Neural progenitor cell (in vitro differentiated cells): ENCODE results near the gene OR11H7. TPM values are rescaled to one million over a fixed set of nuclear protein-coding genes. Genes with fewer than 3 reads are reported as not detected.
"Not testable (repeated sequence)": the region's sequence is repeated elsewhere in the genome, so short reads cannot be mapped to it uniquely, and the experiment has no call there.

Experiments used
- DNase-seq: peaks from one replicate; pipeline ENCODE4 v3.0.0-alpha.2; 2016; ENCODE audit warnings: low spot score
- H2AFZ ChIP-seq: fragments of 200-600 bp; sonication (generic); replicated peaks from 2 replicates; pipeline ENCODE4 v1.6.1; 2016; ENCODE audit warnings: antibody characterized with exemption
- H3F3A ChIP-seq: fragments of 200-600 bp; sonication (generic); 2 replicates; pipeline ENCODE4 v1.6.1; 2016; ENCODE audit warnings: antibody characterized with exemption, low read depth
- H3K27ac ChIP-seq: fragments of 200-600 bp; sonication (generic); 2 replicates; pipeline ENCODE4 v1.5.1; 2016; ENCODE audit warnings: mild to moderate bottlenecking
- H3K27me3 ChIP-seq: fragments of 200-600 bp; sonication (generic); 2 replicates; pipeline ENCODE4 v1.6.1; 2016; ENCODE audit warnings: mild to moderate bottlenecking, moderate library complexity
- H3K36me3 ChIP-seq: fragments of 200-600 bp; sonication (generic); 2 replicates; pipeline ENCODE4 v1.5.1; 2016
- H3K4me1 ChIP-seq: fragments of 200-600 bp; sonication (generic); 2 replicates; pipeline ENCODE4 v1.6.1; 2016; ENCODE audit warnings: mixed run types
- H3K4me2 ChIP-seq: fragments of 200-600 bp; sonication (generic); 2 replicates; pipeline ENCODE4 v1.6.1; 2016
- H3K4me3 ChIP-seq: fragments of 200-600 bp; sonication (generic); 2 replicates; pipeline ENCODE4 v1.5.1; 2016
- H3K79me2 ChIP-seq: fragments of 200-600 bp; sonication (generic); 2 replicates; pipeline ENCODE4 v1.6.1; 2016; ENCODE audit warnings: low read depth
- H3K9ac ChIP-seq: fragments of 200-600 bp; sonication (generic); 2 replicates; pipeline ENCODE4 v1.6.1; 2016
- H3K9me3 ChIP-seq: fragments of 200-600 bp; sonication (generic); 2 replicates; pipeline ENCODE4 v1.5.1; 2016; ENCODE audit warnings: low read depth
- H4K20me1 ChIP-seq: fragments of 200-600 bp; sonication (generic); 2 replicates; pipeline ENCODE4 v1.6.1; 2016; ENCODE audit warnings: low read depth
- H3K27ac Mint-ChIP-seq: 3 replicates; pipeline ENCODE4 v1.8.0; 2021; ENCODE audit warnings: mixed read lengths
- H3K27me3 Mint-ChIP-seq: 2 replicates; pipeline ENCODE4 v1.8.0; 2022; ENCODE audit warnings: low read depth, mild to moderate bottlenecking, inconsistent platforms, moderate library complexity, mixed read lengths; ENCODE audit not compliant: insufficient read depth
- H3K36me3 Mint-ChIP-seq: 3 replicates; pipeline ENCODE4 v1.8.0; 2021; ENCODE audit warnings: mixed read lengths
- H3K4me1 Mint-ChIP-seq: 3 replicates; pipeline ENCODE4 v1.8.0; 2021; ENCODE audit warnings: mixed read lengths
- H3K4me3 Mint-ChIP-seq: 3 replicates; pipeline ENCODE4 v1.8.0; 2021; ENCODE audit warnings: mild to moderate bottlenecking, moderate library complexity, mixed read lengths
- H3K9me3 Mint-ChIP-seq: 3 replicates; pipeline ENCODE4 v1.8.0; 2020; ENCODE audit warnings: mixed read lengths
- CTCF ChIP-seq: fragments of 200-600 bp; sonication (generic); IDR thresholded peaks from 2 replicates; pipeline ENCODE4 v1.5.1; 2017; ENCODE audit warnings: antibody characterized with exemption, mild to moderate bottlenecking
- EZH2 ChIP-seq: fragments of 200-600 bp; sonication (generic); IDR thresholded peaks from 2 replicates; pipeline ENCODE4 v1.6.1; 2017; ENCODE audit warnings: antibody characterized with exemption, mild to moderate bottlenecking, moderate library complexity
- EZH2phosphoT487 ChIP-seq: fragments of 200-600 bp; sonication (generic); IDR thresholded peaks from 2 replicates; pipeline ENCODE4 v1.6.1; 2017; ENCODE audit warnings: antibody characterized with exemption
- total RNA-seq: library from RNA; depleted of rRNA; stranded (reverse); fragments of >200 nt; gene quantifications from 2 replicates; pipeline ENCODE4 v1.2.3, GENCODE V29; 2015; ENCODE audit warnings: low replicate concordance

The OR11H7 gene
- total RNA-seq, 1 donor from 2014 or later, result not detected

- H3K4me1 ChIP-seq, result no peaks in the 10 kb centered on the region
- H3F3A ChIP-seq, result no peaks in the 10 kb centered on the region
- Mint-ChIP-seq H3K4me1 (no peaks in the 10 kb centered on the region), H3K27me3 (peaks cover 3% of the 10 kb centered on the region), H3K9me3 (peaks cover 31% of the 10 kb centered on the region), H3K36me3 (peaks cover 31% of the 10 kb centered on the region), H3K27ac (no peak overlapping the region), H3K4me3 (no peak overlapping the region)
- no peak overlapping the region for H3K27ac ChIP-seq
- no peaks in the 10 kb centered on the region for H3K36me3 ChIP-seq
- H3K9ac ChIP-seq, result no peak overlapping the region
- no peak overlapping the region for H2AFZ ChIP-seq
- H4K20me1 ChIP-seq, result no peaks in the 10 kb centered on the region
- TF ChIP-seq EZH2, result no peak
- TF ChIP-seq EZH2phosphoT487, result no peak
- no peak for TF ChIP-seq CTCF
- peaks cover 8% of the 10 kb centered on the region for H3K9me3 ChIP-seq
- H3K4me2 ChIP-seq, result no peak overlapping the region
- H3K79me2 ChIP-seq, result no peaks in the 10 kb centered on the region
- no peaks in the 10 kb centered on the region for H3K27me3 ChIP-seq
- no peak overlapping the region for H3K4me3 ChIP-seq
- DNase-seq, result no peak
Measured at GRCh38 chr14:20277409-20277808, 48.6 kb downstream of the OR11H7 start.

- Histone ChIP-seq H3K27ac (no peak overlapping the region), H3K4me1 (no peaks in the 10 kb centered on the region), H3K27me3 (no peaks in the 10 kb centered on the region), H3K9me3 (peaks cover 8% of the 10 kb centered on the region), H3K9ac (no peak overlapping the region), H3K4me3 (no peak overlapping the region), H3K79me2 (no peaks in the 10 kb centered on the region), H4K20me1 (no peaks in the 10 kb centered on the region), H3K4me2 (no peak overlapping the region), H3K36me3 (no peaks in the 10 kb centered on the region), H3F3A (no peaks in the 10 kb centered on the region), H2AFZ (no peak overlapping the region)
- no peak overlapping the region for H3K27ac Mint-ChIP-seq
- no peak for DNase-seq
- H3K4me3 Mint-ChIP-seq, result no peak overlapping the region
- H3K27me3 Mint-ChIP-seq, result peaks cover 2% of the 10 kb centered on the region
- H3K4me1 Mint-ChIP-seq, result no peaks in the 10 kb centered on the region
- no peak for TF ChIP-seq EZH2
- TF ChIP-seq CTCF, result no peak
- no peak for TF ChIP-seq EZH2phosphoT487
- H3K9me3 Mint-ChIP-seq, result peaks cover 29% of the 10 kb centered on the region
- peaks cover 37% of the 10 kb centered on the region for H3K36me3 Mint-ChIP-seq
Measured at GRCh38 chr14:20278414-20278813, 49.6 kb downstream of the OR11H7 start.

GRCh38 chr14:20280265-20280664 lies 51.5 kb downstream of the OR11H7 start:
- not testable (repeated sequence) for H3K9ac ChIP-seq, H3K4me3 Mint-ChIP-seq, H4K20me1 ChIP-seq, H3K9me3 ChIP-seq, H3K27ac ChIP-seq, H3F3A ChIP-seq, H2AFZ ChIP-seq, H3K27me3 ChIP-seq, H3K4me2 ChIP-seq, H3K36me3 ChIP-seq, H3K4me1 ChIP-seq, H3K27ac Mint-ChIP-seq, DNase-seq, H3K27me3 Mint-ChIP-seq, H3K4me1 Mint-ChIP-seq, H3K4me3 ChIP-seq, H3K79me2 ChIP-seq
- H3K9me3 Mint-ChIP-seq, result peaks cover 16% of the 10 kb centered on the region
- H3K36me3 Mint-ChIP-seq, result peaks cover 40% of the 10 kb centered on the region

Other genes starting within 250 kb of the OR11H7 start
- gene OR4Q2, start 226.8 kb upstream of the OR11H7 start, total RNA-seq, result not detected in 2 replicates
- not detected in 2 replicates for gene OR4K14, start 209.7 kb upstream of the OR11H7 start, total RNA-seq
- gene OR4K13, start 192.9 kb upstream of the OR11H7 start, total RNA-seq, result not detected in 2 replicates
- gene OR4L1, start 168.9 kb upstream of the OR11H7 start, total RNA-seq, result not detected in 2 replicates
- not detected in 2 replicates for gene OR4K17, start 118.2 kb upstream of the OR11H7 start, total RNA-seq
- not detected in 2 replicates for gene OR4N5, start 90.2 kb upstream of the OR11H7 start, total RNA-seq
- not detected in 2 replicates for gene OR11G2, start 38.1 kb upstream of the OR11H7 start, total RNA-seq
- not detected in 2 replicates for gene OR11H6, start 5.3 kb upstream of the OR11H7 start, total RNA-seq
- gene OR11H4, start 10.3 kb downstream of the OR11H7 start, total RNA-seq, result not detected in 2 replicates
- gene TTC5, start 77.0 kb downstream of the OR11H7 start, total RNA-seq, result 15.1 and 15.3 TPM in 2 replicates
- 218 and 279 TPM in 2 replicates for gene CCNB1IP1, start 104.3 kb downstream of the OR11H7 start, total RNA-seq
- 33.2 and 47.2 TPM in 2 replicates for gene PARP2, start 114.7 kb downstream of the OR11H7 start, total RNA-seq
- 10.9 and 19.8 TPM in 2 replicates for gene TEP1, start 184.5 kb downstream of the OR11H7 start, total RNA-seq
- 0.22 TPM in 1 of 2 replicates, not detected in the other for gene KLHL33, start 207.2 kb downstream of the OR11H7 start, total RNA-seq
- 62.5 and 67.0 TPM in 2 replicates for gene OSGEP, start 225.8 kb downstream of the OR11H7 start, total RNA-seq
- gene APEX1, start 226.2 kb downstream of the OR11H7 start, total RNA-seq, result 76.6 and 118 TPM in 2 replicates
- 24.1 and 35.3 TPM in 2 replicates for gene PIP4P1, start 232.5 kb downstream of the OR11H7 start, total RNA-seq
- 43.6 and 50.6 TPM in 2 replicates for gene PNP, start 240.4 kb downstream of the OR11H7 start, total RNA-seq